H1 (cell line): ENCODE data around the gene STK39. TPM values are rescaled to one million over a fixed set of nuclear protein-coding genes. Genes with fewer than 3 reads are reported as not detected.
A peak's percentile ranks its signal among the peaks of the same experiment; 100 is the strongest.

Experiments used
- CTCF ChIA-PET: fragments of 300-600 bp; sonication (Branson Sonifier 250); formaldehyde crosslinking; loops from one replicate; lab custom pipeline; 2021; ENCODE audit not compliant: partially characterized antibody; lab: Charles Lee
- POLR2A ChIA-PET: fragments of 300-600 bp; sonication (Branson Sonifier 250); formaldehyde crosslinking; loops from one replicate; lab custom pipeline; 2021; ENCODE audit warnings: inconsistent platforms; ENCODE audit not compliant: partially characterized antibody; lab: Charles Lee
- DNase-seq, 2 experiments: peaks; one replicate each; pipeline versions ENCODE4 v3.0.0 to v3.0.0-alpha.2; 2010 to 2022; ENCODE audit warnings: low spot score in 2 of 2, low read depth in 1 of 2, mixed read lengths in 1 of 2
- FAIRE-seq: peaks from 2 replicates; lab custom pipeline; 2011; peaks lifted over from hg19 to GRCh38; lab: Jason Lieb, UNC
- H2AFZ ChIP-seq: 2 replicates; pipeline ENCODE4 v1.8.1; 2012; ENCODE audit warnings: low read length, inconsistent platforms
- H2AK5ac ChIP-seq: 2 replicates; pipeline ENCODE4 v1.6.1; 2013; ENCODE audit warnings: low read depth, low read length
- H2BK120ac ChIP-seq: replicated peaks from 2 replicates; pipeline ENCODE3; 2013; ENCODE audit warnings: low read depth, low read length, inconsistent platforms
- H2BK12ac ChIP-seq: 2 replicates; pipeline ENCODE4 v1.6.1; 2013; ENCODE audit warnings: low read depth, low read length
- H2BK15ac ChIP-seq: 2 replicates; pipeline ENCODE4 v1.6.1; 2013; ENCODE audit warnings: low read length
- H2BK20ac ChIP-seq: 2 replicates; pipeline ENCODE4 v1.6.1; 2013; ENCODE audit warnings: low read length
- H2BK5ac ChIP-seq: 2 replicates; pipeline ENCODE4 v1.6.1; 2013; ENCODE audit warnings: low read depth, low read length
- H3K14ac ChIP-seq: 2 replicates; pipeline ENCODE4 v1.6.1; 2013; ENCODE audit warnings: inconsistent platforms; ENCODE audit not compliant: insufficient read length
- H3K18ac ChIP-seq: 2 replicates; pipeline ENCODE4 v1.6.1; 2013; ENCODE audit warnings: low read length; ENCODE audit errors: extremely low read depth
- H3K23ac ChIP-seq: 2 replicates; pipeline ENCODE4 v1.6.1; 2013; ENCODE audit warnings: inconsistent platforms; ENCODE audit not compliant: insufficient read length
- H3K23me2 ChIP-seq: 2 replicates; pipeline ENCODE4 v1.6.1; 2013; ENCODE audit warnings: low read depth, low read length
- H3K27ac ChIP-seq: 2 replicates; pipeline ENCODE4 v1.6.1; 2011; ENCODE audit warnings: low read depth, low read length, inconsistent platforms
- H3K27me3 ChIP-seq, 4 experiments: replicated peaks in 1 of 4; 1 replicate in 1 of 4; 2 replicates in 3 of 4; pipeline versions ENCODE4 v1.6.1 to v1.8.1; 2011 to 2013; ENCODE audit warnings: low read length in 3 of 4, mild to moderate bottlenecking in 3 of 4, inconsistent platforms in 2 of 4, mixed read lengths in 2 of 4, moderate library complexity in 1 of 4; ENCODE audit not compliant: control insufficient read depth in 3 of 4, insufficient read depth in 3 of 4; ENCODE audit errors: extremely low read depth in 1 of 4
- H3K36me3 ChIP-seq, 4 experiments: 2 replicates each; pipeline versions ENCODE4 v1.6.1 to v1.8.1; 2011 to 2013; ENCODE audit warnings: mild to moderate bottlenecking in 4 of 4, low read length in 3 of 4, moderate library complexity in 2 of 4, control low read depth in 1 of 4, inconsistent platforms in 1 of 4; ENCODE audit not compliant: insufficient read depth in 4 of 4, control insufficient read depth in 2 of 4
- H3K4ac ChIP-seq: replicated peaks from 2 replicates; pipeline ENCODE3; 2013; ENCODE audit warnings: low read length, low read depth, mixed read lengths, inconsistent platforms; ENCODE audit not compliant: insufficient read length
- H3K4me1 ChIP-seq, 4 experiments: replicated peaks in 1 of 4; 1 replicate in 1 of 4; 2 replicates in 3 of 4; pipeline versions ENCODE4 v1.6.1 to v1.8.1; 2011 to 2013; ENCODE audit warnings: low read length in 3 of 4, inconsistent platforms in 2 of 4, mixed read lengths in 1 of 4; ENCODE audit not compliant: insufficient read depth in 4 of 4, control insufficient read depth in 3 of 4
- H3K4me2 ChIP-seq, 2 experiments: 2 replicates each; pipeline versions ENCODE4 v1.6.1 to v1.8.1; 2011 to 2013; ENCODE audit warnings: low read depth in 2 of 2, low read length in 2 of 2, control low read depth in 1 of 2, inconsistent platforms in 1 of 2, mild to moderate bottlenecking in 1 of 2; ENCODE audit not compliant: insufficient read depth in 1 of 2
- H3K4me3 ChIP-seq, 4 experiments: fragments of 200-600, 300-600 bp in 1 of 4; sonication (generic), shearing (Covaris generic), sonication (Bioruptor Twin) in 1 of 4; 2 replicates each; pipeline versions ENCODE4 v1.5.1 to v1.8.1; 2011 to 2016; ENCODE audit warnings: low read length in 4 of 4, low read depth in 3 of 4, control low read depth in 2 of 4, inconsistent platforms in 2 of 4, mild to moderate bottlenecking in 2 of 4, mixed read lengths in 1 of 4, moderate library complexity in 1 of 4; ENCODE audit not compliant: insufficient read depth in 2 of 4; ENCODE audit errors: extremely low read depth in 1 of 4
- H3K56ac ChIP-seq: replicated peaks from 2 replicates; pipeline ENCODE3; 2013; ENCODE audit warnings: low read depth, mild to moderate bottlenecking, mixed read lengths, low read length, inconsistent platforms; ENCODE audit not compliant: insufficient read length
- H3K79me1 ChIP-seq: 2 replicates; pipeline ENCODE4 v1.6.1; 2013; ENCODE audit warnings: low read depth, low read length, control low read depth
- H3K79me2 ChIP-seq, 2 experiments: 2 replicates each; pipeline versions ENCODE4 v1.6.1 to v1.8.1; 2012 to 2013; ENCODE audit warnings: low read length in 2 of 2, mild to moderate bottlenecking in 2 of 2, inconsistent platforms in 1 of 2; ENCODE audit not compliant: insufficient read depth in 2 of 2, control insufficient read depth in 1 of 2
- H3K9ac ChIP-seq, 4 experiments: replicated peaks in 1 of 4; 1 replicate in 1 of 4; 2 replicates in 3 of 4; pipeline versions ENCODE4 v1.6.1 to v1.8.1; 2011 to 2013; ENCODE audit warnings: low read depth in 3 of 4, low read length in 3 of 4, control low read depth in 2 of 4, mild to moderate bottlenecking in 2 of 4, moderate library complexity in 2 of 4, inconsistent platforms in 1 of 4; ENCODE audit errors: extremely low read depth in 1 of 4
- H3K9me3 ChIP-seq, 2 experiments: 2 replicates each; pipeline versions ENCODE4 v1.6.1 to v1.8.1; 2012 to 2013; ENCODE audit warnings: mild to moderate bottlenecking in 2 of 2, moderate library complexity in 2 of 2, control low read depth in 1 of 2, inconsistent platforms in 1 of 2, low read depth in 1 of 2, low read length in 1 of 2, mixed read lengths in 1 of 2; ENCODE audit not compliant: insufficient read depth in 2 of 2
- H4K20me1 ChIP-seq, 2 experiments: replicated peaks in 1 of 2; 2 replicates each; pipeline versions ENCODE3 to v1.8.1; 2011 to 2013; ENCODE audit warnings: inconsistent platforms in 2 of 2, low read length in 2 of 2, mild to moderate bottlenecking in 1 of 2; ENCODE audit not compliant: insufficient read depth in 2 of 2, control insufficient read depth in 1 of 2
- H4K5ac ChIP-seq: 2 replicates; pipeline ENCODE4 v1.6.1; 2013; ENCODE audit warnings: low read length, low read depth, mixed read lengths, inconsistent platforms; ENCODE audit not compliant: insufficient read length
- H4K8ac ChIP-seq: 2 replicates; pipeline ENCODE4 v1.8.0; 2013; ENCODE audit warnings: mild to moderate bottlenecking, moderate library complexity, low read length, inconsistent platforms; ENCODE audit not compliant: insufficient read depth; ENCODE audit errors: extremely low read depth
- H4K91ac ChIP-seq: replicated peaks from 2 replicates; pipeline ENCODE3; 2013; ENCODE audit warnings: low read length, mixed read lengths, inconsistent platforms; ENCODE audit not compliant: insufficient read length
- CTCF ChIP-seq, 3 experiments: IDR thresholded peaks; 1 replicate in 2 of 3; 2 replicates in 1 of 3; pipeline versions ENCODE4 v1.5.1 to v1.6.1; 2011; ENCODE audit warnings: low read length in 3 of 3, mild to moderate bottlenecking in 3 of 3, inconsistent platforms in 2 of 3, low read depth in 1 of 3, moderate library complexity in 1 of 3; ENCODE audit not compliant: insufficient read depth in 1 of 3; ENCODE audit errors: control extremely low read depth in 1 of 3
- POLR2A ChIP-seq, 2 experiments: IDR thresholded peaks; 1 replicate in 1 of 2; 2 replicates in 1 of 2; pipeline ENCODE4 v1.6.1; 2011; ENCODE audit warnings: low read depth in 2 of 2, low read length in 2 of 2, mild to moderate bottlenecking in 2 of 2; ENCODE audit errors: control extremely low read depth in 1 of 2
- TAF7 ChIP-seq: optimal IDR thresholded peaks from 2 replicates; pipeline ENCODE3; 2011; ENCODE audit warnings: low read depth, mild to moderate bottlenecking, inconsistent platforms, low read length, moderate library complexity, borderline replicate concordance
- WGBS, 2 experiments: shearing (Covaris generic) in 1 of 2; methylation state at CpG; one replicate each; pipeline versions ENCODE4 v1.1.6 to v1.1.7; 2013 to 2015; ENCODE audit warnings: low lambda C conversion rate in 2 of 2, mixed read lengths in 2 of 2, inconsistent platforms in 1 of 2, low coverage in 1 of 2, missing lambda C conversion rate in 1 of 2; ENCODE audit not compliant: insufficient replicate concordance in 2 of 2, insufficient coverage in 1 of 2, insufficient read length in 1 of 2; ENCODE audit errors: extremely low coverage in 1 of 2, missing lambda C conversion rate in 1 of 2; 5-methylcytosine and 5-hydroxymethylcytosine counted together
- polyA plus RNA-seq, 7 experiments: library from polyadenylated mRNA; depleted of rRNA in 3 of 7; stranded (reverse) in 5 of 7; unstranded in 2 of 7; fragments of >200 nt in 5 of 7; fragments of 200-250 nt in 2 of 7; gene quantifications; 1 replicate in 5 of 7; 2 replicates in 1 of 7; 4 replicates in 1 of 7; pipeline versions ENCODE4 v1.2.1 to v1.2.3, GENCODE V29; 2011 to 2013; ENCODE audit warnings: missing spikeins in 2 of 7, mixed read lengths in 2 of 7
- total RNA-seq: library from RNA; stranded (reverse); fragmentation: NEBNext Ultra II Directional; extraction: Animal tissue kit (Norgen Biotek cat#: 25700); gene quantifications from 2 replicates; pipeline ENCODE4 v1.2.1, GENCODE V29; 2021

The STK39 gene
- total and polyA plus RNA-seq, 2 of the 8 experiments (the other 6 are each of a cell fraction or from before 2014, with no cell fraction given), result 13.7 to 23.8 TPM

- FAIRE-seq (peak; percentile 86), DNase-seq (peak in 1 of 2 experiments; percentile 52)
- H4K5ac ChIP-seq, result no peak overlapping the region
- no peak overlapping the region for H3K4ac ChIP-seq
- no peaks in the 10 kb centered on the region for H3K9me3 ChIP-seq
- peaks cover 0 to 6% (median 0%) of the 10 kb centered on the region in 4 experiments; a peak in 4 of 8 replicates for H3K36me3 ChIP-seq
- no peak overlapping the region for H3K23ac ChIP-seq
- no peak overlapping the region; the same call in 1 of the 2 replicates for H2BK12ac ChIP-seq
- H3K4me2 ChIP-seq, result no peak overlapping the region
- WGBS, 2 experiments, result 72% methylated on average over 10 of the region's 10 CpGs; no CpG with 5 or more reads in 1 of the 2 experiments
- H2AFZ ChIP-seq, result no peak overlapping the region
- H4K20me1 ChIP-seq, result peaks cover 0 to 2% of the 10 kb centered on the region in 2 experiments
- no peak overlapping the region for H3K56ac ChIP-seq
- no peak overlapping the region for H2BK120ac ChIP-seq
- no peak overlapping the region for H2BK5ac ChIP-seq
- no peak overlapping the region for H3K18ac ChIP-seq
- no peak overlapping the region for H2BK20ac ChIP-seq
- no peak overlapping the region for H2BK15ac ChIP-seq
- no peaks in the 10 kb centered on the region for H3K23me2 ChIP-seq
- no peaks in the 10 kb centered on the region for H3K79me1 ChIP-seq
- H3K27me3 ChIP-seq, result no peaks in the 10 kb centered on the region
- H3K79me2 ChIP-seq, result no peaks in the 10 kb centered on the region
- CTCF ChIA-PET, result interaction anchor here (0.6 to 8.9 kb wide), 130 partner anchors 8 to 1577 kb away, joined by 3 to 95 read pairs (median 4); no protein-coding TSS in a partner anchor
- no peak overlapping the region for H2AK5ac ChIP-seq
- H4K8ac ChIP-seq, result no peak overlapping the region
- no peak overlapping the region for H3K4me3 ChIP-seq
- no peak overlapping the region for H3K9ac ChIP-seq
- peaks cover 0 to 13% (median 7%) of the 10 kb centered on the region in 4 experiments; a peak in 4 of 7 replicates for H3K4me1 ChIP-seq
- POLR2A ChIA-PET, result interaction anchor here (0.7 to 1.6 kb wide), 2 partner anchors 35 to 732 kb away, joined by 3 read pairs; no protein-coding TSS in a partner anchor
- no peak overlapping the region for H3K14ac ChIP-seq
- no peak overlapping the region for H3K27ac ChIP-seq
- H4K91ac ChIP-seq, result no peak overlapping the region
- TF ChIP-seq POLR2A (IDR thresholded peaks at IDR 0.05; ENCODE audit: control extremely low read depth in 1 of 2, low read depth in 2 of 2, low read length in 2 of 2), result no peak
- TF ChIP-seq TAF7, result peak; percentile 23
- peak in 2 of 3 experiments; percentile 58 to 60; a peak in 3 of 4 replicates for TF ChIP-seq CTCF (IDR thresholded peaks at IDR 0.05; ENCODE audit: control extremely low read depth in 1 of 3, insufficient read depth in 1 of 3, low read depth in 1 of 3, low read length in 3 of 3)
Measured at GRCh38 chr2:168118733-168119514, 128.5 kb downstream of the STK39 start.
